Loucy (cell line): ENCODE measurements around the gene THRAP3.

Source experiments
- CTCF ChIP-seq: fragments of 200-600 bp; sonication (generic); conservative IDR thresholded peaks from 2 replicates; pipeline ENCODE4 v1.5.1; 2014; ENCODE audit warnings: mild to moderate bottlenecking, antibody characterized with exemption, low read length
- EZH2phosphoT487 ChIP-seq: fragments of 200-600 bp; IDR thresholded peaks from 2 replicates; pipeline ENCODE4 v1.6.1; 2018; ENCODE audit warnings: antibody characterized with exemption, mild to moderate bottlenecking, moderate library complexity, borderline replicate concordance

DNA sequence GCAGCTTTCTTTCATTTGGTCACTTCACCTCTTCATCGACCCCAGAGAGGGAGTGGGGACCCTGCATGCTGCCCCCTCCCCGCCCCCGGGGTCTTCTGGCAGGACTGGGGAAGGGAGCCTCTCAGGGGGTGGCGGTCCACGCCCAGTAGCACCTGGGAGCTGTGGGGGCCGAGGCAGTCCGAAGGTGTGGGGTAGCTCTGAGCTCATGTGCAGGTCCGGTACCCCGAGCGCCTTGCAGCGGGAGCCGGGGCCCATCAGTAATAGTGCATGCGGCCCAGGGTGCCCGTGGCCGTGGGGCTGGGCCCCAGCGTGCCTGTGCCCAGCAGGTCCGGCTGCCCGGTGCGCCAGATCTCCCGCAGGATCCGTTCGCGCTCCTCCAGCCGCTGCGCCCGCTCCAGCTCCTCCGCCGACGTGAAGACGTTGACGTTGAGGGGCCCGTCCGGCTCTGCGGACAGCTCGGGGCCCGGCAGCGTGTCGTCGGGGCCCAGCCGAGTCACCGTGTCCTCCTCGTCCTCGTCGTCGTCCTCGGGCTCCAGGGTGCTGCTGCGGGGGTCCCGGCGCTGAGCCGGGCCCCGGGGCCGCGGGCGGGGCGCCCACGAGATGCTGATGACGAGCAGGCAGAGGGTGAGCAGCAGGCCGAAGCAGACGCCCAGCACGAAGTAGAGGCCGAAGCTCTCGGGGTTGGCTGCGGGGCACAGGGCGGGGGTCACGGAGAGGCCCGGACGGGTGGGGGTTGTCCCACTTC lies 98.0 kb downstream of the THRAP3 start:
- TF ChIP-seq CTCF (no peak), EZH2phosphoT487 (no peak)
